AG09319 (cell line): ENCODE data around the gene SLC13A2.
"Not testable (repeated sequence)": the region's sequence is repeated elsewhere in the genome, so short reads cannot be mapped to it uniquely, and the experiment has no call there.

Experiments
- DNase-seq: peaks from one replicate; pipeline ENCODE4 v3.0.0-alpha.2; 2010; ENCODE audit warnings: low read depth; ENCODE audit errors: extremely low read depth
- CTCF ChIP-seq: IDR thresholded peaks from 2 replicates; pipeline ENCODE4 v1.5.1; 2011; ENCODE audit warnings: low read depth, mild to moderate bottlenecking, inconsistent platforms, low read length, moderate library complexity

SLC13A2 gene

GRCh38 chr17:28467456-28468025 lies 5.9 kb upstream of the SLC13A2 start:
- DNase-seq = peak; percentile 24

GRCh38 chr17:28468033-28468735 lies 5.3 kb upstream of the SLC13A2 start:
- DNase-seq = not testable (repeated sequence)

More at GRCh38 chr17:28467456-28468025, 5.9 kb upstream of the SLC13A2 start:
- no peak for TF ChIP-seq CTCF

DNA sequence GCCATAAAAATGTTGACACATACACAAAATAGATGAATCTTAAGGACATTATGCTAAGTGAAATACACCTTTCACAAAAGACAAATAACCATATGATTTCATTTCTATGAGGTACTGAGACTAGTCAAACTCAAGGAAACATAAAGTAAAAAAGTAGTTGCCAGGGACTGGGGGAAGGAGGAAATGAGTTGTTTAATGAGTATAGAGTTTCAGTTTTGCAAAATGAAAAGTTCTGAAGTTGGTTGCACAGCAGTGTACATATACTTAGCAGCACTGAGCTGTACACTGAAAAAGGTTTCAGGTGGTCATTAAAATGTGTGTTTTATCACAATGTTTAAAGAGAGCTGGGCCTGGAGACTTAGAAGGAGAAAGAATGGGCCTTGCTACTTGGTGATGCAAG lies 4.7 kb upstream of the SLC13A2 start:
- DNase-seq = no peak
- TF ChIP-seq CTCF = no peak

- no peak for TF ChIP-seq CTCF
- DNase-seq = no peak
Observed at GRCh38 chr17:28469376-28469775, 4.1 kb upstream of the SLC13A2 start.

GRCh38 chr17:28470266-28470913 lies 3.1 kb upstream of the SLC13A2 start:
- no peak for DNase-seq
- TF ChIP-seq CTCF = no peak

- no peak for DNase-seq
- TF ChIP-seq CTCF = no peak
Observed at GRCh38 chr17:28470914-28471366, 2.5 kb upstream of the SLC13A2 start.

- DNase-seq = no peak
- no peak for TF ChIP-seq CTCF
Observed at GRCh38 chr17:28471531-28472342, 1.7 kb upstream of the SLC13A2 start.
